Right atrium auricular region (tissue), 2 donors: ENCODE measurements around the gene CHRND. TPM values are rescaled to one million over a fixed set of nuclear protein-coding genes. Genes with fewer than 3 reads are reported as not detected.

Source experiments
- DNase-seq: peaks from one replicate; pipeline ENCODE4 v3.0.0-alpha.2; 2019; ENCODE audit warnings: low spot score
- H3K27ac ChIP-seq, 2 donors: fragments of 200-600 bp; sonication (generic); 1 replicate in 1 of 2; 2 replicates in 1 of 2; pipeline ENCODE4 v1.5.1; 2016 to 2019
- H3K27me3 ChIP-seq, 2 donors: fragments of 200-600 bp; sonication (generic); one replicate each; pipeline versions ENCODE4 v1.5.1 to v1.6.0; 2017 to 2019
- H3K36me3 ChIP-seq: fragments of 200-600 bp; sonication (generic); one replicate; pipeline ENCODE4 v1.5.1; 2016
- H3K4me1 ChIP-seq, 2 donors: fragments of 200-600 bp; sonication (generic); one replicate each; pipeline versions ENCODE4 v1.5.1 to v1.6.0; 2017 to 2019
- H3K4me3 ChIP-seq, 2 donors: fragments of 200-600 bp; sonication (generic); 1 replicate in 1 of 2; 2 replicates in 1 of 2; pipeline ENCODE4 v1.5.1; 2017 to 2019; ENCODE audit warnings: mild to moderate bottlenecking in 1 of 2, moderate library complexity in 1 of 2
- H3K9me3 ChIP-seq, 2 donors: fragments of 200-600 bp; sonication (generic); one replicate each; pipeline ENCODE4 v1.5.1; 2019
- CTCF ChIP-seq, 2 donors: fragments of 200-600 bp; sonication (generic); IDR thresholded peaks; one replicate each; pipeline ENCODE4 v1.5.1; 2019; ENCODE audit warnings: antibody characterized with exemption in 2 of 2
- total RNA-seq, 2 donors: library from RNA; depleted of rRNA; stranded (reverse); fragments of >200 nt; gene quantifications; one replicate each; pipeline ENCODE4 v1.1.0, GENCODE V29; 2016

Gene CHRND
- total RNA-seq, 2 donors from 2014 or later, result 0.19 TPM; not detected in 1

DNA sequence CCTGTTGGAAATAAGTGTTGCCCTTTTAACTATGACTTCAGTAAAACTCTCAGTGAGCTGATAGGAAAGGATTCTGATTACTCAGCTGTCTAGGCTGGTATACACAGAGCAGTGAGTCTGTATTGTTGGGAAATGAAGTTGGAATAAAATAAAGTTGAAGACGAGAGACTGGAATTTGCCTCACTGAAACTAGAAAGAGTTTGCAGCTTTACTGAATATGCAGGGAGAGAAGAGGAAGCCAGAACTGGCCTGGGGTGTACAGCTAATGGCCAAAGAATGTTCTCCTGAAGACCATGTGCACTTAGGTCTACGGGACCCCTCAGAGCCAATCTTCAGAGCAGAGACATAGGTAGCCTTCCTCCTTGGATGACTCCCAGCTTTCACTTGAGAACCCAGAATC is 51.0 kb downstream of the CHRND start:
- Histone ChIP-seq H3K4me3 (no peak overlapping the region), H3K27ac (no peak overlapping the region), H3K9me3 (no peaks in the 10 kb centered on the region), H3K27me3 (no peaks in the 10 kb centered on the region), H3K36me3 (peaks cover 45% of the 10 kb centered on the region), H3K4me1 (no peaks in the 10 kb centered on the region)
- TF ChIP-seq CTCF (IDR thresholded peaks at IDR 0.05), result no peak
- DNase-seq, result no peak

- peaks cover 45% of the 10 kb centered on the region for H3K36me3 ChIP-seq
- H3K4me1 ChIP-seq, result no peaks in the 10 kb centered on the region
- H3K27ac ChIP-seq, result no peak overlapping the region
- H3K27me3 ChIP-seq, result no peaks in the 10 kb centered on the region
- no peak overlapping the region for H3K4me3 ChIP-seq
- no peak for TF ChIP-seq CTCF (IDR thresholded peaks at IDR 0.05)
- H3K9me3 ChIP-seq, result no peaks in the 10 kb centered on the region
- DNase-seq, result no peak
These were observed 51.9 kb downstream of the CHRND start for GRCh38 chr2:232577841-232578240.

- no peaks in the 10 kb centered on the region for H3K27me3 ChIP-seq
- no peaks in the 10 kb centered on the region for H3K9me3 ChIP-seq
- H3K4me3 ChIP-seq, result no peak overlapping the region
- no peak overlapping the region for H3K27ac ChIP-seq
- no peak for TF ChIP-seq CTCF (IDR thresholded peaks at IDR 0.05)
- peaks cover 40% of the 10 kb centered on the region for H3K36me3 ChIP-seq
- H3K4me1 ChIP-seq, result no peaks in the 10 kb centered on the region
- DNase-seq, result no peak
These were observed 52.7 kb downstream of the CHRND start for GRCh38 chr2:232578626-232579025.

- Histone ChIP-seq H3K4me3 (no peak overlapping the region), H3K9me3 (no peaks in the 10 kb centered on the region), H3K27me3 (no peaks in the 10 kb centered on the region), H3K36me3 (peaks cover 29% of the 10 kb centered on the region), H3K4me1 (no peaks in the 10 kb centered on the region), H3K27ac (no peak overlapping the region)
- TF ChIP-seq CTCF (IDR thresholded peaks at IDR 0.05), result no peak
- no peak for DNase-seq
These were observed 54.7 kb downstream of the CHRND start for GRCh38 chr2:232580648-232580981.

DNA sequence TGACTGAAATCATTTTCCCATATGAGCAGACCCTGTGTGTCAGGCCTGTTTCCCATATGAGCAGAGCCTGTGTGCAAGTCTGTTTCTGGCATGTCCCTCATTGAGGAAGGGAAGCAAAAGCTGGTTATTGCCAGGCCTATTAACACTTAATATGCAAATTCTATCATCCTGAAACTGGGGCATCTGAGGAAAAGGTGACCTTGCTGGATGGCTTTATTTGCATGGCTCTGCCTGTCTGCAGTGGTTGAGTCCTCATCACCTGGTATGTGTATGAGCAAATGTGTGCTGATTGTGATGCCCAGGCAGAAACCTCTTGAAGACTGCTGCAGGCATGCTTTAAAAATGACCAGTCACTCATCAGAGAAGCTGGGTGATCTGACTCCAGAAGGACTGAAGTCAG is 55.8 kb downstream of the CHRND start:
- Histone ChIP-seq H3K9me3 (no peaks in the 10 kb centered on the region), H3K4me3 (no peak overlapping the region), H3K36me3 (peaks cover 29% of the 10 kb centered on the region), H3K27me3 (no peaks in the 10 kb centered on the region), H3K4me1 (no peaks in the 10 kb centered on the region), H3K27ac (no peak overlapping the region)
- TF ChIP-seq CTCF (IDR thresholded peaks at IDR 0.05), result no peak
- no peak for DNase-seq

DNA sequence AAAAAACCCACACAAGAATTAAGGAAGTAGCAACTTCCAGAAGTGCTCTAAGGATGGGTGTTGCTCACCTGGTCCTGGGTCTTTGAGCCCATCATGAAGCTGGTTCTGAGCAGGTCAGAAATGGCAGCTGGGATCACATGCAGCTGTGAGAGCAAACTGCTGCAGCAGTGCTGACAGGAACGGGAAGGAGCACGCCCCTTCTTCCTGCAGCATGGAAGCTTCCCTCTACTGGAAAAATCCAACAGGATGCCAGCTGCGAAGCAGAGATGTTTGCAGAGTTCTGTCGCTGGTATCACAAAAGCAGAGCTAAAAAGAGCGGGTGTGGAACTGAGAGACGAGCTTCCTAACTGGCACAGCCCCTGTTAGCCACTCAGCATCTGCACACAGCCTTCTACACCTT is 58.3 kb downstream of the CHRND start:
- Histone ChIP-seq H3K27me3 (no peaks in the 10 kb centered on the region), H3K27ac (no peak overlapping the region), H3K9me3 (no peaks in the 10 kb centered on the region), H3K4me3 (no peak overlapping the region), H3K4me1 (peaks cover 0 to 11% of the 10 kb centered on the region in 2 donors), H3K36me3 (peaks cover 29% of the 10 kb centered on the region)
- TF ChIP-seq CTCF (IDR thresholded peaks at IDR 0.05), result no peak
- no peak for DNase-seq

Other genes with a start within 250 kb of the CHRND start
- gene ALPP, start 147.4 kb upstream of the CHRND start, total RNA-seq, result not detected
- gene ALPG, start 119.3 kb upstream of the CHRND start, total RNA-seq, result not detected
- gene ALPI, start 70.0 kb upstream of the CHRND start, total RNA-seq, result not detected
- not detected for gene ECEL1, start 38.3 kb upstream of the CHRND start, total RNA-seq
- gene PRSS56, start 5.8 kb upstream of the CHRND start, total RNA-seq, result under 1 TPM in 1 of 2 donors, not detected in 1; 0.20 TPM
- gene CHRNG, start 13.5 kb downstream of the CHRND start, total RNA-seq, result not detected
- 1 to 10 TPM; 1.7 to 2.0 TPM for gene TIGD1, start 24.4 kb downstream of the CHRND start, total RNA-seq
- 10 to 100 TPM; 23.3 to 23.4 TPM for gene EIF4E2, start 24.5 kb downstream of the CHRND start, total RNA-seq
- gene EFHD1, start 107.4 kb downstream of the CHRND start, total RNA-seq, result 10 to 100 TPM; 11.4 to 11.5 TPM
- 10 to 100 TPM; 48.4 to 57.1 TPM for gene GIGYF2, start 171.2 kb downstream of the CHRND start, total RNA-seq